K562 (cell line): Measurements from ENCODE around the gene TTC13. TPM values are rescaled to one million over a fixed set of nuclear protein-coding genes. Genes with fewer than 3 reads are reported as not detected.

Experiments used
- ATAC-seq: fragments of 200-7000 bp; cut with Tn5 transposase; 3 replicates; pipeline ENCODE4 v1.9.1; 2020; ENCODE audit warnings: moderate library complexity
- BruUV-seq: library from RNA; stranded (reverse); fragments of 400-500 nt; replicated peaks from 2 replicates; lab custom pipeline; 2021; lab: Mats Ljungman, UMichigan
- CTCF ChIA-PET: fragments of 300-600 bp; formaldehyde crosslinking; extraction: SDS; loops from one replicate; lab custom pipeline; 2021; ENCODE audit warnings: low intra/inter-chr PET ratio; lab: Yijun Ruan, JAX
- POLR2A ChIA-PET: fragments of 300-600, 350-650 bp; sonication (Branson Sonifier 250); formaldehyde crosslinking; extraction: SDS; loops from one replicate; lab custom pipeline; 2021; ENCODE audit warnings: antibody characterized with exemption, inconsistent platforms; lab: Yijun Ruan, JAX
- DNase-seq, 4 experiments: peaks; one replicate each; pipeline versions ENCODE4 v3.0.0 to v3.0.0-alpha.2; 2011 to 2018; ENCODE audit warnings: low spot score in 3 of 4, mixed read lengths in 3 of 4; ENCODE audit errors: extremely low read depth in 1 of 4
- FAIRE-seq: peaks from 2 replicates; lab custom pipeline; 2011; peaks lifted over from hg19 to GRCh38; lab: Jason Lieb, UNC
- H2AFZ ChIP-seq: 2 replicates; pipeline ENCODE4 v1.6.0; 2011; ENCODE audit warnings: low read depth, low read length, control low read depth, inconsistent platforms
- H3K27ac ChIP-seq: fragments of 200-600 bp; 3 replicates; pipeline ENCODE4 v1.8.0; 2011; ENCODE audit warnings: low read depth, mild to moderate bottlenecking, control low read depth, inconsistent platforms, low read length, moderate library complexity, mixed read lengths; ENCODE audit errors: extremely low read depth
- H3K27me3 ChIP-seq, 2 experiments: fragments of 300-600 bp in 1 of 2; 2 replicates in 1 of 2; 3 replicates in 1 of 2; pipeline versions ENCODE4 v1.6.0 to v1.8.0; 2011; ENCODE audit warnings: inconsistent platforms in 2 of 2, low read length in 2 of 2, mild to moderate bottlenecking in 1 of 2, mixed read lengths in 1 of 2, moderate library complexity in 1 of 2; ENCODE audit not compliant: control insufficient read depth in 2 of 2, insufficient read depth in 2 of 2
- H3K36me3 ChIP-seq: fragments of 300-600 bp; 3 replicates; pipeline ENCODE4 v1.8.0; 2011; ENCODE audit warnings: mild to moderate bottlenecking, low read length, inconsistent platforms; ENCODE audit not compliant: control insufficient read depth, insufficient read depth
- H3K4me1 ChIP-seq, 2 experiments: fragments of 200-600 bp in 1 of 2; replicated peaks in 1 of 2; 2 replicates in 1 of 2; 3 replicates in 1 of 2; pipeline versions ENCODE4 v1.5.1 to v1.8.0; 2011; ENCODE audit warnings: inconsistent platforms in 2 of 2, low read length in 2 of 2, mild to moderate bottlenecking in 1 of 2, mixed read lengths in 1 of 2, moderate library complexity in 1 of 2; ENCODE audit not compliant: control insufficient read depth in 2 of 2, insufficient read depth in 2 of 2
- H3K4me2 ChIP-seq: 2 replicates; pipeline ENCODE4 v1.6.1; 2011; ENCODE audit warnings: low read length, control low read depth, inconsistent platforms, mixed read lengths; ENCODE audit not compliant: insufficient read depth
- H3K4me3 ChIP-seq: fragments of 200-600 bp; sonication (generic), shearing (Covaris generic); 2 replicates; pipeline ENCODE4 v1.5.1; 2016; ENCODE audit warnings: control low read depth, inconsistent platforms
- H3K79me2 ChIP-seq: fragments of 200-600 bp; 3 replicates; pipeline ENCODE4 v1.8.0; 2011; ENCODE audit warnings: low read length, inconsistent platforms; ENCODE audit not compliant: control insufficient read depth, insufficient read depth
- H3K9ac ChIP-seq, 2 experiments: 2 replicates each; pipeline versions ENCODE4 v1.6.0 to v1.6.1; 2011; ENCODE audit warnings: low read depth in 2 of 2, low read length in 2 of 2, control low read depth in 1 of 2, inconsistent platforms in 1 of 2, mild to moderate bottlenecking in 1 of 2, mixed read lengths in 1 of 2; ENCODE audit not compliant: insufficient read depth in 1 of 2
- H3K9me1 ChIP-seq: one replicate; pipeline ENCODE4 v1.6.0; 2011; ENCODE audit warnings: inconsistent platforms, mild to moderate bottlenecking, low read length, moderate library complexity; ENCODE audit not compliant: control insufficient read depth, insufficient read depth
- H3K9me3 ChIP-seq: replicated peaks from 2 replicates; pipeline ENCODE4 v1.5.1; 2011; ENCODE audit warnings: low read depth, low read length, inconsistent platforms; ENCODE audit not compliant: control insufficient read depth, insufficient read depth
- H4K20me1 ChIP-seq: replicated peaks from 2 replicates; pipeline ENCODE4 v1.6.1; 2011; ENCODE audit warnings: low read length, inconsistent platforms, mixed read lengths; ENCODE audit not compliant: control insufficient read depth, insufficient read depth
- CBFA2T3 ChIP-seq: fragments of 450-650 bp; IDR thresholded peaks from 2 replicates; pipeline ENCODE4 v1.6.1; 2017
- CEBPG ChIP-seq, 3 experiments: fragments of 200-800 bp in 1 of 3; sonication (Bioruptor generic) in 1 of 3; sonication (generic) in 1 of 3; formaldehyde crosslinking in 1 of 3; IDR thresholded peaks in 2 of 3; conservative IDR thresholded peaks in 1 of 3; 2 replicates each; pipeline versions ENCODE4 v1.6.1 to v1.8.0; 2016 to 2022; ENCODE audit warnings: missing compliant biosample characterization in 2 of 3, missing genetic modification characterization in 2 of 3, mild to moderate bottlenecking in 1 of 3, missing genetic modification reagents in 1 of 3
- CTCF ChIP-seq, 3 experiments: IDR thresholded peaks in 2 of 3; conservative IDR thresholded peaks in 1 of 3; 2 replicates each; pipeline ENCODE4 v1.5.1; 2011 to 2012; ENCODE audit warnings: low read length in 3 of 3, mild to moderate bottlenecking in 3 of 3, control low read depth in 2 of 3, improper control_type of control experiment in 1 of 3, inconsistent platforms in 1 of 3, low read depth in 1 of 3, mixed read lengths in 1 of 3, moderate library complexity in 1 of 3; ENCODE audit not compliant: insufficient read depth in 2 of 3
- EGR1 ChIP-seq: fragments of 450-650 bp; conservative IDR thresholded peaks from 2 replicates; pipeline ENCODE4 v1.6.1; 2017; ENCODE audit warnings: mild to moderate bottlenecking
- EP300 ChIP-seq: IDR thresholded peaks from 2 replicates; pipeline ENCODE4 v1.6.1; 2012; ENCODE audit warnings: low read length, improper control_type of control experiment
- ETV5 ChIP-seq: sonication (generic); formaldehyde crosslinking; IDR thresholded peaks from 2 replicates; pipeline ENCODE4 v1.4.0; 2020; ENCODE audit warnings: low read depth, mild to moderate bottlenecking, missing genetic modification reagents
- NR3C1 ChIP-seq: sonication (generic); formaldehyde crosslinking; IDR thresholded peaks from 2 replicates; pipeline ENCODE4 v1.8.1; 2022; ENCODE audit warnings: missing genetic modification reagents
- TAL1 ChIP-seq: fragments of 450-650 bp; IDR thresholded peaks from 2 replicates; pipeline ENCODE4 v1.6.1; 2016; ENCODE audit warnings: mild to moderate bottlenecking
- TCF3 ChIP-seq: sonication (generic); formaldehyde crosslinking; IDR thresholded peaks from 2 replicates; pipeline ENCODE4 v1.4.0; 2020; ENCODE audit warnings: mild to moderate bottlenecking, missing genetic modification reagents
- ZNF354B ChIP-seq: fragments of 250-450 bp; sonication (Bioruptor Pico); IDR thresholded peaks from 2 replicates; pipeline ENCODE4 v1.4.0; 2020
- WGBS: fragments of 100-300 bp; shearing (Covaris generic); methylation state at CpG from one replicate; pipeline ENCODE4 v1.1.6; 2016; ENCODE audit warnings: low coverage, mixed read lengths; ENCODE audit not compliant: insufficient coverage; ENCODE audit errors: missing lambda C conversion rate; 5-methylcytosine and 5-hydroxymethylcytosine counted together
- in situ Hi-C: fragments of 300-500 bp; cut with MboI; formaldehyde crosslinking; loops from 4 replicates; pipeline ENCODE4 v1.15.0; 2018; ENCODE audit warnings: inconsistent platforms, mixed read lengths
- intact Hi-C: fragments of 100-400 bp; cut with micrococcal nuclease; formaldehyde crosslinking; loops from 2 replicates; pipeline ENCODE4 v1.14.2; 2022
- polyA plus RNA-seq, 8 experiments: library from polyadenylated mRNA; depleted of rRNA in 4 of 8; stranded (reverse) in 5 of 8; unstranded in 3 of 8; fragments of >200 nt; fragmentation: Nextera tagmentation in 2 of 8; fragmentation: Illumina TruSeq in 1 of 8; extraction: Ambion mirVana in 2 of 8; extraction: Trizol in 1 of 8; gene quantifications; 2 replicates each; pipeline versions ENCODE4 v1.2.1 to v1.2.3, GENCODE V29; 2011 to 2014; ENCODE audit warnings: inconsistent platforms in 1 of 8, missing spikeins in 1 of 8
- total RNA-seq, 7 experiments: library from RNA; depleted of rRNA in 6 of 7; stranded (reverse); fragments of >200 nt in 6 of 7; fragmentation: Illumina TruSeq in 2 of 7; extraction: Trizol in 2 of 7; gene quantifications; 2 replicates each; pipeline versions ENCODE4 v1.2.1 to v1.2.3, GENCODE V29; 2011 to 2021; ENCODE audit warnings: low replicate concordance in 1 of 7

TTC13 gene
- total and polyA plus RNA-seq, 9 of the 15 experiments (the other 6 are each of a cell fraction or from before 2014, with no cell fraction given), result 1.7 to 13.8 (median 9.6) TPM

- intact Hi-C loops, result loop anchor here (1.0 to 10.0 kb wide), 7 partner anchors 62 to 678 kb away; partner anchors contain the start of genes ARV1 and TTC13
- Histone ChIP-seq H4K20me1 (no peaks in the 10 kb centered on the region), H3K79me2 (no peaks in the 10 kb centered on the region), H3K4me3 (no peak overlapping the region), H3K4me2 (peak overlapping the region; percentile 16; the same call in 1 of the 2 replicates), H3K9me3 (no peaks in the 10 kb centered on the region), H2AFZ (no peak overlapping the region), H3K9ac (no peak overlapping the region), H3K9me1 (no peaks in the 10 kb centered on the region), H3K36me3 (peaks cover 12% of the 10 kb centered on the region), H3K27ac (no peak overlapping the region), H3K4me1 (peaks cover 0 to 9% of the 10 kb centered on the region in 2 experiments; a peak in 3 of 5 replicates), H3K27me3 (no peaks in the 10 kb centered on the region)
- ChIA-PET POLR2A (interaction anchor here (0.9 kb wide), 1 partner anchor 288 kb away, joined by 3 read pairs; no protein-coding TSS in a partner anchor), CTCF (interaction anchor here (0.6 to 2.9 kb wide), 6 partner anchors 119 to 556 kb away, joined by 3 to 19 read pairs (median 8); no protein-coding TSS in a partner anchor)
- DNase-seq (peak in 2 of 4 experiments; percentile 46 to 52), FAIRE-seq (no peak), ATAC-seq (peak; percentile 54)
- TF ChIP-seq TCF3 (CRISPR knock-in tag), result peak; percentile 67
- TF ChIP-seq TAL1, result peak; percentile 19; the same call in 1 of the 2 replicates
- peak; percentile 17; the same call in 1 of the 2 replicates for TF ChIP-seq EP300
- no peak for TF ChIP-seq CTCF (IDR thresholded peaks at IDR 0.05 in 2 of 3, conservative IDR thresholded peaks at IDR 0.05 in 1 of 3; ENCODE audit: insufficient read depth in 2 of 3, low read depth in 1 of 3, low read length in 3 of 3)
- no peak for TF ChIP-seq NR3C1 (CRISPR knock-in tag)
- 0 out of 2 replicates have a peak, but pooled peaks have one; percentile 3 for TF ChIP-seq ETV5 (CRISPR knock-in tag)
- TF ChIP-seq CEBPG (CRISPR knock-in tag; IDR thresholded peaks at IDR 0.05), result no peak
- 0 out of 4 replicates have a peak, but pooled peaks of 1 of the 2 experiments have one; percentile 5 for TF ChIP-seq CEBPG (tag; conservative IDR thresholded peaks at IDR 0.05 in 1 of 2, IDR thresholded peaks at IDR 0.05 in 1 of 2)
- peak; percentile 76 for TF ChIP-seq EGR1
- no peak for TF ChIP-seq ZNF354B
- TF ChIP-seq CBFA2T3, result peak; percentile 22; the same call in 1 of the 2 replicates
- in situ Hi-C loops, result no loop called here
- WGBS, result 41% methylated on average over 8 of the region's 8 CpGs
- no TSS peak for BruUV-seq
These were observed 61.9 kb downstream of the TTC13 start for GRCh38 chr1:230916587-230917283.
